ENCODE results near the gene SLC9B1.
"Not testable (repeated sequence)": the region's sequence is repeated elsewhere in the genome, so short reads cannot be mapped to it uniquely, and the experiment has no call there.

The SLC9B1 gene

GRCh38 chr4:102981005-102981404, 38.5 kb downstream of the SLC9B1 start:
- Mint-ChIP-seq H3K27ac (no peak overlapping the region), H3K36me3 (ENCODE audit: low read depth) (no peaks in the 10 kb centered on the region), H3K9me3 (no peaks in the 10 kb centered on the region), H3K27me3 (no peaks in the 10 kb centered on the region), H3K4me3 (no peak overlapping the region), H3K4me1 (ENCODE audit: low read depth) (no peaks in the 10 kb centered on the region)
- intact Hi-C loops (cut with micrococcal nuclease), result no loop called here

GRCh38 chr4:102961813-102962212, 57.7 kb downstream of the SLC9B1 start:
- H3K4me1 Mint-ChIP-seq (ENCODE audit: low read depth); H3K9me3 Mint-ChIP-seq; intact Hi-C loops (cut with micrococcal nuclease); H3K36me3 Mint-ChIP-seq (ENCODE audit: low read depth); H3K4me3 Mint-ChIP-seq; H3K27ac Mint-ChIP-seq; H3K27me3 Mint-ChIP-seq: not testable (repeated sequence)

GRCh38 chr4:102959496-102959895, 60.0 kb downstream of the SLC9B1 start:
- Mint-ChIP-seq H3K9me3 (peaks cover 25% of the 10 kb centered on the region), H3K27me3 (no peaks in the 10 kb centered on the region), H3K4me1 (ENCODE audit: low read depth) (no peaks in the 10 kb centered on the region), H3K27ac (no peak overlapping the region), H3K4me3 (no peak overlapping the region), H3K36me3 (ENCODE audit: low read depth) (no peaks in the 10 kb centered on the region)
- intact Hi-C loops (cut with micrococcal nuclease), result no loop called here

- no peak overlapping the region for H3K27ac Mint-ChIP-seq
- intact Hi-C loops (cut with micrococcal nuclease), result no loop called here
- H3K27me3 Mint-ChIP-seq, result no peaks in the 10 kb centered on the region
- H3K4me3 Mint-ChIP-seq, result no peak overlapping the region
- peaks cover 16% of the 10 kb centered on the region for H3K9me3 Mint-ChIP-seq
- no peaks in the 10 kb centered on the region for H3K36me3 Mint-ChIP-seq (ENCODE audit: low read depth)
- H3K4me1 Mint-ChIP-seq (ENCODE audit: low read depth), result no peaks in the 10 kb centered on the region
Measured at GRCh38 chr4:102945066-102945465, 74.4 kb downstream of the SLC9B1 start.

- H3K36me3 Mint-ChIP-seq (ENCODE audit: low read depth); H3K4me3 Mint-ChIP-seq; H3K4me1 Mint-ChIP-seq (ENCODE audit: low read depth); intact Hi-C loops (cut with micrococcal nuclease); H3K27ac Mint-ChIP-seq; H3K27me3 Mint-ChIP-seq: not testable (repeated sequence)
- peaks cover 16% of the 10 kb centered on the region for H3K9me3 Mint-ChIP-seq
Measured at GRCh38 chr4:102938063-102938462, 81.4 kb downstream of the SLC9B1 start.

- intact Hi-C loops (cut with micrococcal nuclease), result no loop called here
- Mint-ChIP-seq H3K36me3 (ENCODE audit: low read depth) (no peaks in the 10 kb centered on the region), H3K27ac (no peak overlapping the region), H3K4me1 (ENCODE audit: low read depth) (no peaks in the 10 kb centered on the region), H3K27me3 (no peaks in the 10 kb centered on the region), H3K9me3 (no peaks in the 10 kb centered on the region), H3K4me3 (no peak overlapping the region)
Measured at GRCh38 chr4:102935716-102936115, 83.8 kb downstream of the SLC9B1 start.

GRCh38 chr4:102919697-102920096, 99.8 kb downstream of the SLC9B1 start:
- H3K9me3 Mint-ChIP-seq, result peaks cover 47% of the 10 kb centered on the region
- H3K27me3 Mint-ChIP-seq; H3K4me3 Mint-ChIP-seq; H3K4me1 Mint-ChIP-seq (ENCODE audit: low read depth); H3K36me3 Mint-ChIP-seq (ENCODE audit: low read depth); H3K27ac Mint-ChIP-seq; intact Hi-C loops (cut with micrococcal nuclease): not testable (repeated sequence)

GRCh38 chr4:102918859-102919258, 100.6 kb downstream of the SLC9B1 start:
- intact Hi-C loops (cut with micrococcal nuclease), result no loop called here
- H3K4me1 Mint-ChIP-seq (ENCODE audit: low read depth), result no peaks in the 10 kb centered on the region
- no peak overlapping the region for H3K4me3 Mint-ChIP-seq
- H3K36me3 Mint-ChIP-seq (ENCODE audit: low read depth), result no peaks in the 10 kb centered on the region
- no peaks in the 10 kb centered on the region for H3K27me3 Mint-ChIP-seq
- H3K27ac Mint-ChIP-seq, result no peak overlapping the region
- H3K9me3 Mint-ChIP-seq, result peaks cover 54% of the 10 kb centered on the region

- Mint-ChIP-seq H3K4me1 (ENCODE audit: low read depth) (no peaks in the 10 kb centered on the region), H3K36me3 (ENCODE audit: low read depth) (no peaks in the 10 kb centered on the region), H3K27me3 (no peaks in the 10 kb centered on the region), H3K9me3 (no peaks in the 10 kb centered on the region), H3K4me3 (no peak overlapping the region), H3K27ac (no peak overlapping the region)
- intact Hi-C loops (cut with micrococcal nuclease), result no loop called here
Measured at GRCh38 chr4:102901804-102902203, 117.7 kb downstream of the SLC9B1 start.

GRCh38 chr4:102897610-102898009, 121.9 kb downstream of the SLC9B1 start:
- intact Hi-C loops (cut with micrococcal nuclease); H3K36me3 Mint-ChIP-seq (ENCODE audit: low read depth); H3K9me3 Mint-ChIP-seq; H3K4me3 Mint-ChIP-seq; H3K27me3 Mint-ChIP-seq; H3K27ac Mint-ChIP-seq; H3K4me1 Mint-ChIP-seq (ENCODE audit: low read depth): not testable (repeated sequence)

- H3K4me3 Mint-ChIP-seq; intact Hi-C loops (cut with micrococcal nuclease); H3K9me3 Mint-ChIP-seq; H3K4me1 Mint-ChIP-seq (ENCODE audit: low read depth); H3K27me3 Mint-ChIP-seq; H3K27ac Mint-ChIP-seq; H3K36me3 Mint-ChIP-seq (ENCODE audit: low read depth): not testable (repeated sequence)
Measured at GRCh38 chr4:102896547-102896946, 123.0 kb downstream of the SLC9B1 start.

GRCh38 chr4:102889866-102890265, 129.6 kb downstream of the SLC9B1 start:
- H3K27me3 Mint-ChIP-seq; H3K27ac Mint-ChIP-seq; H3K4me3 Mint-ChIP-seq; intact Hi-C loops (cut with micrococcal nuclease); H3K4me1 Mint-ChIP-seq (ENCODE audit: low read depth); H3K9me3 Mint-ChIP-seq: not testable (repeated sequence)
- H3K36me3 Mint-ChIP-seq (ENCODE audit: low read depth), result peaks cover 21% of the 10 kb centered on the region

GRCh38 chr4:102888570-102888969, 130.9 kb downstream of the SLC9B1 start:
- H3K9me3 Mint-ChIP-seq; intact Hi-C loops (cut with micrococcal nuclease); H3K4me3 Mint-ChIP-seq; H3K27ac Mint-ChIP-seq; H3K27me3 Mint-ChIP-seq; H3K4me1 Mint-ChIP-seq (ENCODE audit: low read depth): not testable (repeated sequence)
- H3K36me3 Mint-ChIP-seq (ENCODE audit: low read depth), result peaks cover 24% of the 10 kb centered on the region

GRCh38 chr4:102883278-102883677, 136.2 kb downstream of the SLC9B1 start:
- peaks cover 16% of the 10 kb centered on the region for H3K4me1 Mint-ChIP-seq (ENCODE audit: low read depth)
- no peak overlapping the region for H3K27ac Mint-ChIP-seq
- H3K9me3 Mint-ChIP-seq, result no peaks in the 10 kb centered on the region
- H3K36me3 Mint-ChIP-seq (ENCODE audit: low read depth), result peaks cover 28% of the 10 kb centered on the region
- H3K4me3 Mint-ChIP-seq, result no peak overlapping the region
- intact Hi-C loops (cut with micrococcal nuclease), result no loop called here
- no peaks in the 10 kb centered on the region for H3K27me3 Mint-ChIP-seq

GRCh38 chr4:102881343-102881742, 138.2 kb downstream of the SLC9B1 start:
- H3K27me3 Mint-ChIP-seq, result no peaks in the 10 kb centered on the region
- peaks cover 8% of the 10 kb centered on the region for H3K9me3 Mint-ChIP-seq
- intact Hi-C loops (cut with micrococcal nuclease), result no loop called here
- H3K36me3 Mint-ChIP-seq (ENCODE audit: low read depth), result peaks cover 35% of the 10 kb centered on the region
- H3K27ac Mint-ChIP-seq, result no peak overlapping the region
- H3K4me1 Mint-ChIP-seq (ENCODE audit: low read depth), result peaks cover 20% of the 10 kb centered on the region
- H3K4me3 Mint-ChIP-seq, result no peak overlapping the region

- Mint-ChIP-seq H3K27me3 (no peaks in the 10 kb centered on the region), H3K9me3 (peaks cover 8% of the 10 kb centered on the region), H3K36me3 (ENCODE audit: low read depth) (peaks cover 55% of the 10 kb centered on the region), H3K4me1 (ENCODE audit: low read depth) (peaks cover 20% of the 10 kb centered on the region), H3K27ac (no peak overlapping the region), H3K4me3 (no peak overlapping the region)
- intact Hi-C loops (cut with micrococcal nuclease), result no loop called here
Measured at GRCh38 chr4:102878901-102879300, 140.6 kb downstream of the SLC9B1 start.

Measured in dendritic cell treated with granulocyte-macrophage colony-stimulating factor and Interleukin-4, amounts not matched to agents 40 ng/mL and 50 ng/mL, for 4 days (primary cell).